Measurements from ENCODE around the gene SLK. TPM values are rescaled to one million over a fixed set of nuclear protein-coding genes. Genes with fewer than 3 reads are reported as not detected.

The SLK gene
- total and polyA plus RNA-seq, 2 of the 13 experiments (the other 11 are each of a cell fraction or from before 2014, with no cell fraction given): 3.4 to 22.8 TPM

DNA sequence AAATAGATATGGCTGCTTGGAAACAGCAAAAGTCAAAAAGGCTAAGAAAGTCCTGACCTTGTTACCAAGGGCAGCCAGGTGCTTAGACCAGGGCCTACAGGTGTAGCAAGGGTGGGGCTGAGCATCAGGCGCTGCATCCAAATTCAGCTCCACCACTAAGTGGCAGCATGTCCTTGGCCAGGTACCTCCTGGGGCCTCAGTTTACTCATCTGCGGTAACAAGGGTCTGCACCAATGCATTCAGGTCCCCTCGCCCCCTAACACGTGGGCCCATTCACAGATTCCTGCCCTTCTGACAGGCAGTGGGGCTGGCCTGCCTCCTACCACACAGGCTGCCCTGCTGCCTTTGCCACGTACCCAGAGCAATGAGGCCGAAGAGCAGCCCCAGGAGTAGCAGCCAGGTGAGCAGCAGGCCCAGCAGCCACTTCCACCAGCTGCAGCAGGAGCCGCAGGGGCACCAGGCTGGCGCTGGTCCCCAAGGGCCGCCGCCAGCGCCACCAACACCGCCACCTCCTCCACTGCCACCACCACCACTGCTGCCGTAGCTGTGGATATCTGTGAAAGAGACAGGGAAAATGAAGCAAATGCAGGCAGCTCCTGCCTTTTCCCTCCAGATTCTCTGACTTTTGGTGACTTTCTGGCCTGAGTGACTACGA, 89.8 kb downstream of the SLK start:
- intact Hi-C loops (cut with micrococcal nuclease; ENCODE audit: unreplicated experiment): no loop called here
- POLR2A ChIA-PET: no interaction called here

DNA sequence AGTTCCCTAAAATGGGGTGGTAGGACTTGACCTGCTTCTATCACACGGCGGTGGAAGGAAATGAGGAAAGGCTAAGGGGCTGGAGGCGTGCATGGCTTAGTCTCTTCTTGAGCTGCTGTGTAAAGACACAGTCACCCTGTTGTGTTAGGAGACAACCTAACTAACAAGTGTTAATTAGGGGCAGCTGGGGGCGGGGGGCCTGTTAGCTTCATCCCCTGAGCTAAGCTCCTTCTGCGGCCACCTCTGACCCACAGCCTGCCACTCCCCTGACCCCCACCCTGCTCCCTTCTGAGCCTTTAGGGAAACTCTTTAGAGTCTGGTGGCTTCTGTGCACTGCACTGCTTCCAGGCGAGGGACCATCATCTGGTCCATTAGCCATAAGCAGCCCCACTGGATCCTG, 90.8 kb downstream of the SLK start:
- Histone ChIP-seq H3K79me2 (ENCODE audit: insufficient read depth, low read length) (no peaks in the 10 kb centered on the region), H3K4me2 (ENCODE audit: low read depth, low read length) (no peak overlapping the region), H3K27ac (ENCODE audit: extremely low read length, insufficient read depth, low read length) (no peak overlapping the region), H3K4me1 (ENCODE audit: insufficient read depth, low read length) (peaks cover 4% of the 10 kb centered on the region), H3K36me3 (replicated peaks in 1 of 2; ENCODE audit: control insufficient read depth in 1 of 2, insufficient read depth in 2 of 2, low read length in 2 of 2) (no peaks in the 10 kb centered on the region), H3K27me3 (ENCODE audit: control insufficient read depth in 1 of 2, insufficient read depth in 2 of 2, low read length in 2 of 2) (0 out of 5 replicates have a peak, but pooled peaks cover 2 to 13% of the 10 kb centered on the region in 2 experiments), H2AFZ (ENCODE audit: low read length) (no peak overlapping the region), H3K9ac (ENCODE audit: insufficient read depth, low read depth, low read length) (no peak overlapping the region), H4K20me1 (ENCODE audit: insufficient read depth, low read length) (no peaks in the 10 kb centered on the region), H3K9me3 (ENCODE audit: low read length) (no peaks in the 10 kb centered on the region), H3K4me3 (replicated peaks in 1 of 3; ENCODE audit: insufficient read depth in 1 of 3, low read depth in 2 of 3, low read length in 3 of 3) (no peak overlapping the region)
- BruUV-seq (replicated peaks): no TSS peak
- no peak for TF ChIP-seq ZNF564 (CRISPR knock-in tag; IDR thresholded peaks at IDR 0.05)
- TF ChIP-seq ZNF30 (CRISPR knock-in tag; IDR thresholded peaks at IDR 0.05): no peak
- no peak for TF ChIP-seq ZFP36L1 (CRISPR knock-in tag; IDR thresholded peaks at IDR 0.05)
- no peak for TF ChIP-seq HNRNPK (IDR thresholded peaks at IDR 0.05; ENCODE audit: low read depth, low read length, poor library complexity, severe bottlenecking)
- no peak for TF ChIP-seq ZNF383 (CRISPR knock-in tag; IDR thresholded peaks at IDR 0.05; ENCODE audit: borderline replicate concordance)
- no peak for FAIRE-seq
- in situ Hi-C loops (cut with HindIII; ENCODE audit: extremely low pct_ligation_motif_present, low pct_unique_long_range_greater_than_20kb): no loop called here
- no peak for DNase-seq (ENCODE audit: low spot score)
- WGBS (ENCODE audit: low lambda C conversion rate): 71% methylated on average over 4 of the region's 6 CpGs
- CTCF ChIA-PET (ENCODE audit: low intra/inter-chr PET ratio, low total read pairs): no interaction called here
- intact Hi-C loops (cut with micrococcal nuclease; ENCODE audit: unreplicated experiment): no loop called here
- POLR2A ChIA-PET: no interaction called here
- ATAC-seq: no peak

More for the DNA sequence above, 89.8 kb downstream of the SLK start:
- Histone ChIP-seq H3K9me3 (ENCODE audit: low read length) (no peaks in the 10 kb centered on the region), H3K27ac (ENCODE audit: extremely low read length, insufficient read depth, low read length) (no peak overlapping the region), H3K4me3 (replicated peaks in 1 of 3; ENCODE audit: insufficient read depth in 1 of 3, low read depth in 2 of 3, low read length in 3 of 3) (no peak overlapping the region), H3K4me2 (ENCODE audit: low read depth, low read length) (no peak overlapping the region), H2AFZ (ENCODE audit: low read length) (no peak overlapping the region), H3K36me3 (replicated peaks in 1 of 2; ENCODE audit: control insufficient read depth in 1 of 2, insufficient read depth in 2 of 2, low read length in 2 of 2) (no peaks in the 10 kb centered on the region), H3K27me3 (ENCODE audit: control insufficient read depth in 1 of 2, insufficient read depth in 2 of 2, low read length in 2 of 2) (0 out of 5 replicates have a peak, but pooled peaks cover 0 to 13% of the 10 kb centered on the region in 2 experiments), H3K9ac (ENCODE audit: insufficient read depth, low read depth, low read length) (no peak overlapping the region), H4K20me1 (ENCODE audit: insufficient read depth, low read length) (no peaks in the 10 kb centered on the region), H3K4me1 (ENCODE audit: insufficient read depth, low read length) (peaks cover 14% of the 10 kb centered on the region), H3K79me2 (ENCODE audit: insufficient read depth, low read length) (no peaks in the 10 kb centered on the region)
- 42% methylated on average over 11 of the region's 14 CpGs for WGBS (ENCODE audit: low lambda C conversion rate)
- CTCF ChIA-PET (ENCODE audit: low intra/inter-chr PET ratio, low total read pairs): no interaction called here
- FAIRE-seq: no peak
- no TSS peak for BruUV-seq (replicated peaks)
- no peak for DNase-seq (ENCODE audit: low spot score)
- in situ Hi-C loops (cut with HindIII; ENCODE audit: extremely low pct_ligation_motif_present, low pct_unique_long_range_greater_than_20kb): no loop called here
- ATAC-seq: no peak
- TF ChIP-seq ZNF629 (CRISPR knock-in tag; conservative IDR thresholded peaks at IDR 0.05): peak; percentile 89
- no peak for TF ChIP-seq ZNF75D (CRISPR knock-in tag; IDR thresholded peaks at IDR 0.05; ENCODE audit: borderline replicate concordance)

Measured in HepG2 (cell line).